Measurements from ENCODE around the gene SPOCD1.

DNA sequence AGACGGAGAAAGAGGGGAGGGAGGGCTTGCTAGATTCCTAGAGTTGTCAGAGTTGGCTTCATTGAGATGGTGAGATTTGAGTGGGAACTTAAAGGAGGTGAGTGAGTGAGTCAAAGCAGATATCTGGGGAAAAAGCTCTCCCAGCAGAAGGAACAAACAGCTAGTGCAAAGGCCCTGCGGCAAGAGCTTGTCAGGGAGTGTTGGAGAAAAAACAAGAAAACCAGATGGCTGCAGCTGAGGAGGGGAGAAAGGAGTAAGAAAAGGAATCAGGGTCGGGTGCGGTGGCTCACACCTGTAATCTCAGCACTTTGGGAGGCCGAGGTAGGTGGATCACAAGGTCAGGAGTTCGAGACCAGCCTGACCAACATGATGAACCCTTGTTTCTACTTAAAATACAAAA, 40.3 kb upstream of the SPOCD1 start:
- TF ChIP-seq, protein P1, sequence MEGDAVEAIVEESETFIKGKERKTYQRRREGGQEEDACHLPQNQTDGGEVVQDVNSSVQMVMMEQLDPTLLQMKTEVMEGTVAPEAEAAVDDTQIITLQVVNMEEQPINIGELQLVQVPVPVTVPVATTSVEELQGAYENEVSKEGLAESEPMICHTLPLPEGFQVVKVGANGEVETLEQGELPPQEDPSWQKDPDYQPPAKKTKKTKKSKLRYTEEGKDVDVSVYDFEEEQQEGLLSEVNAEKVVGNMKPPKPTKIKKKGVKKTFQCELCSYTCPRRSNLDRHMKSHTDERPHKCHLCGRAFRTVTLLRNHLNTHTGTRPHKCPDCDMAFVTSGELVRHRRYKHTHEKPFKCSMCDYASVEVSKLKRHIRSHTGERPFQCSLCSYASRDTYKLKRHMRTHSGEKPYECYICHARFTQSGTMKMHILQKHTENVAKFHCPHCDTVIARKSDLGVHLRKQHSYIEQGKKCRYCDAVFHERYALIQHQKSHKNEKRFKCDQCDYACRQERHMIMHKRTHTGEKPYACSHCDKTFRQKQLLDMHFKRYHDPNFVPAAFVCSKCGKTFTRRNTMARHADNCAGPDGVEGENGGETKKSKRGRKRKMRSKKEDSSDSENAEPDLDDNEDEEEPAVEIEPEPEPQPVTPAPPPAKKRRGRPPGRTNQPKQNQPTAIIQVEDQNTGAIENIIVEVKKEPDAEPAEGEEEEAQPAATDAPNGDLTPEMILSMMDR (IDR thresholded peaks at IDR 0.05) = no peak
- TF ChIP-seq POLR2A (IDR thresholded peaks at IDR 0.05) = no peak
